GM23338 (cell line): ENCODE results near the gene LCE1A. TPM values are rescaled to one million over a fixed set of nuclear protein-coding genes. Genes with fewer than 3 reads are reported as not detected.
A peak's percentile ranks its signal among the peaks of the same experiment; 100 is the strongest.

ENCODE experiments used
- ATAC-seq: fragments of 200-7000 bp; cut with Tn5 transposase; 3 replicates; pipeline ENCODE4 v1.9.1; 2020
- DNase-seq: peaks from one replicate; pipeline ENCODE4 v3.0.0-alpha.2; 2015; ENCODE audit warnings: low spot score
- H2AFZ ChIP-seq: fragments of 200-600 bp; sonication (generic); 2 replicates; pipeline ENCODE4 v1.8.0; 2016; ENCODE audit warnings: antibody characterized with exemption, mild to moderate bottlenecking, moderate library complexity
- H3F3A ChIP-seq: fragments of 200-600 bp; sonication (generic); replicated peaks from 2 replicates; pipeline ENCODE4 v1.8.0; 2017; ENCODE audit warnings: antibody characterized with exemption, mixed run types, low read depth
- H3K27ac ChIP-seq: fragments of 200-600 bp; sonication (generic); 2 replicates; pipeline ENCODE4 v1.6.1; 2016; ENCODE audit warnings: low read depth
- H3K27me3 ChIP-seq: fragments of 200-600 bp; sonication (generic); 2 replicates; pipeline ENCODE4 v1.8.0; 2016; ENCODE audit warnings: mild to moderate bottlenecking, mixed run types, moderate library complexity; ENCODE audit not compliant: insufficient read depth
- H3K36me3 ChIP-seq: fragments of 200-600 bp; sonication (generic); 2 replicates; pipeline ENCODE4 v1.8.0; 2016; ENCODE audit warnings: mild to moderate bottlenecking; ENCODE audit not compliant: insufficient read depth
- H3K4me1 ChIP-seq: fragments of 200-600 bp; sonication (generic); 2 replicates; pipeline ENCODE4 v1.8.0; 2016; ENCODE audit warnings: mild to moderate bottlenecking, moderate library complexity; ENCODE audit not compliant: insufficient read depth
- H3K4me2 ChIP-seq: fragments of 200-600 bp; sonication (generic); 2 replicates; pipeline ENCODE4 v1.7.1; 2017; ENCODE audit warnings: mixed run types
- H3K4me3 ChIP-seq: fragments of 200-600 bp; sonication (generic); 2 replicates; pipeline ENCODE4 v1.6.1; 2016; ENCODE audit warnings: mixed run types
- H3K79me2 ChIP-seq: fragments of 200-600 bp; sonication (generic); replicated peaks from 2 replicates; pipeline ENCODE4 v1.8.0; 2017; ENCODE audit warnings: mild to moderate bottlenecking; ENCODE audit not compliant: insufficient read depth
- H3K9me2 ChIP-seq: fragments of 200-600 bp; sonication (generic); 2 replicates; pipeline ENCODE4 v1.8.0; 2017; ENCODE audit not compliant: insufficient read depth
- H4K20me1 ChIP-seq: fragments of 200-600 bp; sonication (generic); replicated peaks from 2 replicates; pipeline ENCODE4 v1.8.0; 2017; ENCODE audit warnings: mild to moderate bottlenecking; ENCODE audit not compliant: insufficient read depth
- H3K27ac Mint-ChIP-seq: 2 replicates; pipeline ENCODE4 v1.8.0; 2020; ENCODE audit warnings: inconsistent platforms, mild to moderate bottlenecking, moderate library complexity, mixed read lengths
- H3K27me3 Mint-ChIP-seq: 3 replicates; pipeline ENCODE4 v1.8.0; 2022; ENCODE audit warnings: low read depth, mild to moderate bottlenecking, moderate library complexity, mixed read lengths, inconsistent platforms; ENCODE audit not compliant: insufficient read depth, poor library complexity
- H3K36me3 Mint-ChIP-seq: 3 replicates; pipeline ENCODE4 v1.8.0; 2021; ENCODE audit warnings: low read depth, mild to moderate bottlenecking, inconsistent platforms, moderate library complexity, mixed read lengths
- H3K4me1 Mint-ChIP-seq: 3 replicates; pipeline ENCODE4 v1.8.0; 2020; ENCODE audit warnings: mild to moderate bottlenecking, inconsistent platforms, mixed read lengths
- H3K4me3 Mint-ChIP-seq: 3 replicates; pipeline ENCODE4 v1.8.0; 2021; ENCODE audit warnings: moderate library complexity, mild to moderate bottlenecking, inconsistent platforms, mixed read lengths
- H3K9me3 Mint-ChIP-seq: 3 replicates; pipeline ENCODE4 v1.8.0; 2020; ENCODE audit warnings: moderate library complexity, mild to moderate bottlenecking, inconsistent platforms, mixed read lengths
- CREB1 ChIP-seq: fragments of 250-450 bp; sonication (Bioruptor Pico); IDR thresholded peaks from 2 replicates; pipeline ENCODE4 v1.5.0; 2020; ENCODE audit warnings: low read depth, mild to moderate bottlenecking, moderate library complexity
- CTCF ChIP-seq, 2 experiments: fragments of 200-600 bp in 1 of 2; sonication (generic) in 1 of 2; conservative IDR thresholded peaks; 2 replicates each; pipeline versions ENCODE4 v1.5.1 to v1.6.1; 2016 to 2017; ENCODE audit warnings: antibody characterized with exemption in 2 of 2, low read depth in 2 of 2, mild to moderate bottlenecking in 2 of 2, moderate library complexity in 1 of 2
- EZH2 ChIP-seq: fragments of 200-600 bp; sonication (generic); IDR thresholded peaks from one replicate; pipeline ENCODE4 v1.8.0; 2017; ENCODE audit warnings: antibody characterized with exemption, mild to moderate bottlenecking, low read depth; ENCODE audit not compliant: unreplicated experiment
- NANOG ChIP-seq: IDR thresholded peaks from 2 replicates; pipeline ENCODE4 v1.6.1; 2016; ENCODE audit warnings: antibody characterized with exemption, borderline replicate concordance
- ZNF114 ChIP-seq: fragments of 250-450 bp; sonication (Bioruptor Pico); IDR thresholded peaks from 2 replicates; pipeline ENCODE4 v1.5.0; 2020; ENCODE audit warnings: mild to moderate bottlenecking, moderate library complexity
- ZNF462 ChIP-seq: fragments of 250-450 bp; sonication (Bioruptor Pico); IDR thresholded peaks from 2 replicates; pipeline ENCODE4 v1.5.0; 2020; ENCODE audit warnings: mild to moderate bottlenecking, moderate library complexity
- polyA plus RNA-seq: library from polyadenylated mRNA; unstranded; fragments of >200 nt; fragmentation: Nextera tagmentation; extraction: Ambion mirVana; gene quantifications from 2 replicates; pipeline ENCODE4 v1.2.1, GENCODE V29; 2016
- total RNA-seq: library from RNA; depleted of rRNA; stranded (reverse); fragments of >200 nt; shearing (Covaris generic); gene quantifications from 2 replicates; pipeline ENCODE4 v1.2.3, GENCODE V29; 2014

LCE1A gene
- total and polyA plus RNA-seq, 2 experiments from 2014 or later: not detected

- no peaks in the 10 kb centered on the region for H3K4me1 ChIP-seq
- DNase-seq (no peak), ATAC-seq (no peak)
- no peaks in the 10 kb centered on the region for H3K9me3 Mint-ChIP-seq
- H3K79me2 ChIP-seq: no peaks in the 10 kb centered on the region
- H3K36me3 Mint-ChIP-seq: no peaks in the 10 kb centered on the region
- H3K4me3 Mint-ChIP-seq: no peak within 1 kb of the TSS
- no peak within 1 kb of the TSS for H3K27ac ChIP-seq
- H3K4me1 Mint-ChIP-seq: no peaks in the 10 kb centered on the region
- no peaks in the 10 kb centered on the region for H3K9me2 ChIP-seq
- no peaks in the 10 kb centered on the region for H3K27me3 Mint-ChIP-seq
- no peaks in the 10 kb centered on the region for H3K36me3 ChIP-seq
- H2AFZ ChIP-seq: 0 out of 2 replicates have a peak within 1 kb of the TSS, but pooled peaks have one; percentile 14
- TF ChIP-seq EZH2 (no peak), CTCF (conservative IDR thresholded peaks at IDR 0.05; ENCODE audit: low read depth in 2 of 2) (no peak), ZNF462 (no peak), NANOG (no peak), CREB1 (CRISPR knock-in tag) (no peak), ZNF114 (CRISPR knock-in tag) (no peak)
- H3K27ac Mint-ChIP-seq: no peak within 1 kb of the TSS
- no peaks in the 10 kb centered on the region for H3F3A ChIP-seq
- H3K27me3 ChIP-seq: no peaks in the 10 kb centered on the region
- no peak within 1 kb of the TSS for H3K4me3 ChIP-seq
- no peaks in the 10 kb centered on the region for H4K20me1 ChIP-seq
- H3K4me2 ChIP-seq: no peak within 1 kb of the TSS
These were observed 20.7 kb upstream of the LCE1A start, which contains the start of gene LCE1C for GRCh38 chr1:152806576-152806975. Gene LCE1C (minus strand): TSS chr1:152806651. CDS start chr1:152805478, 1,173 bp downstream.
